IPS-NIHi11 (cell line): ENCODE data around the gene COL9A3.
A peak's percentile ranks its signal among the peaks of the same experiment; 100 is the strongest.

Source experiments
- DNase-seq: peaks from one replicate; pipeline ENCODE4 v3.0.0; 2012; ENCODE audit warnings: mixed read lengths, low spot score

The COL9A3 gene

GRCh38 chr20:62823688-62824475 is 7.0 kb downstream of the COL9A3 start:
- DNase-seq, result peak; percentile 82

DNA sequence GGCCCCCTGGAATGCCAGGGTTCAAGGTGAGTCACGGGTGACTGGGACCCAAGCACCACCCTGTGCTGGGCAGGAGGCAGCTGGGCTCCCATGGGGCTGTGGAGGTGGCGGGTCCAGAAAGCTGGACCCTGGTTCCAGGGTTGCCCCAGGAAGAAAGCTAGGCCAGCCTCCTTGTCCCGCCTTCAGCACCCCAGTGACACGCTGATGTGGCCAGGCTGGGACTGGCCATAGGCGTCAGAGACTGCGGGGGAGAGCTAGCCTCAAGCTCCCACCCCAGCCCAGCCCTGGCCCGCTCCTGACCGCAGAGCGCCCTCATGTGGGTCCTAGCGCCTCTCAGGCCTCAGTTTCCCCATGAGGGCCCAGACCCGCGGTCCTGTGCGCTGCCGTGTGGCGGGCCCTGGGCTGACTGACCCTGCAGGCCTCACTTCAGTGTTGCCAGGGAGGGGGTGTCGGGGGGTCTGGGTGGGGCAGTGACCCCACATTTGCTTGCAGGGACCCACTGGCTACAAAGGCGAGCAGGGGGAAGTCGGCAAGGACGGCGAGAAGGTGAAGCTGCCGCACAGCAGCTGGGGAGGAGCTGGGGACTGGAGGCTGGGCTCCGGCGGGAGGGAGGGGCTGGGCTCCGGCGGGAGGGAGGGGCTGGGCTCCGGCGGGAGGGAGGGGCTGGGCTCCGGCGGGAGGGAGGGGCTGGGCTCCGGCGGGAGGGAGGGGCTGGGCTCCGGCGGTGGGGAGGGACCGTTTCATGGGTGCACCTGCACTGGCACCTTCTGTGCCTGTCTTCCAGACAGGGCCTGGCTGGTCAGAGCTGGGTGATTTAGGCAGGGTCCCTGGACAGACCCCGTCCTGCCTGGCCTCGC is 7.9 kb downstream of the COL9A3 start:
- peak; percentile 85 for DNase-seq

GRCh38 chr20:62825333-62825985 is 8.6 kb downstream of the COL9A3 start:
- no peak for DNase-seq

- DNase-seq, result no peak
Measured at GRCh38 chr20:62825986-62826645, 9.3 kb downstream of the COL9A3 start.

- no peak for DNase-seq
Measured at GRCh38 chr20:62826646-62827310, 9.9 kb downstream of the COL9A3 start.

GRCh38 chr20:62827311-62828038 is 10.6 kb downstream of the COL9A3 start:
- no peak for DNase-seq

DNA sequence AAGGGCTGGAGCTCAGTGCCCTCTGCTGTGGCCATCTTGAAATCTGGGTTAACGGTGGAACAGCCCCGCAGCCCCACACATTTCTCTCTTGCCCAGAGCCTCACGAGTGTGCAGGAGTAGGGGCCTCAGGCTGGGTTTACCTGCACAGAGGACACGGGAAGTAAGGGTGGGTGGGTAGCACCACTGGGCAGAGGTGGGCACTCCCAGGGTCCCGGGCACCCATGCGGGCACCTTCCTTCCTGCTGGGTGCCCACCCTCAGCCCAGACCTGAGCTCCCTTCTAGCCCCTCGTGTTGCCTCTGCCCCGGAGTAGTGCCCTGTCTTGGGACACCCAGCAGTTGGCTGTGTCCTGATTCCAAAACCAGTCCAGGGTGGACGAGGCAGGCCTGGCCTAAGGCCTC is 11.2 kb downstream of the COL9A3 start:
- DNase-seq, result no peak

DNA sequence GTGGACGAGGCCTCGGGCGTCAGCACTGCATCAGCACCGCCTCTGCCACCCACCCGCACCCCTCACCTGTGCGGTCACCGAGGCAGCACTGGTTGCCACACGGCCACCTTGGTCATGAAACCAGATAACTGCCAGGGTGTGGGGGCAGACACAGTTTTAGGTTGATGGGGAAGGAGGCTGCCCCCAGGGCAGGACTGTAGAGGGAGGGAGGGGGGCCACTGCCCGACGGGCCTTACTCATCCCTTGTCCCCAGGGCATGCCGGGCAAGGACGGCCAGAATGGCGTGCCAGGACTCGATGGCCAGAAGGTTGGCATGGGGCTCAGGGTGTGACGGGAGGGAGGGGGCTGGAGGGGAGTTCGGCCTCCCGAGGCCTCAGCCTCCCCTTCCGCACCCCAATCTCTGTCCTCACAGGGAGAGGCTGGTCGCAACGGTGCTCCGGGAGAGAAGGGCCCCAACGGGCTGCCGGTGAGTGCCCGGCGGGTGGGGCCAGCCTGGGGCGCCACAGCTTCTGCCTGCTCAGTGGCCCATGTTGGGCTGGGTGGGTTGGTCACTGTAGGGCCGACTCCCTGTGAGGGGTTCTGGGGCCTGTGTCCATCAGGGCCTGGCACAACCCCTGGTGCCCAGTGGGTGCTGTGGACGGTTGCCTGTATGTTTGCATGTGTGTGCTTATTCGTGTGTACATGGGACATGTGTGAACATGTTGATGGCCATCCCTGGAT is 11.8 kb downstream of the COL9A3 start:
- no peak for DNase-seq

DNA sequence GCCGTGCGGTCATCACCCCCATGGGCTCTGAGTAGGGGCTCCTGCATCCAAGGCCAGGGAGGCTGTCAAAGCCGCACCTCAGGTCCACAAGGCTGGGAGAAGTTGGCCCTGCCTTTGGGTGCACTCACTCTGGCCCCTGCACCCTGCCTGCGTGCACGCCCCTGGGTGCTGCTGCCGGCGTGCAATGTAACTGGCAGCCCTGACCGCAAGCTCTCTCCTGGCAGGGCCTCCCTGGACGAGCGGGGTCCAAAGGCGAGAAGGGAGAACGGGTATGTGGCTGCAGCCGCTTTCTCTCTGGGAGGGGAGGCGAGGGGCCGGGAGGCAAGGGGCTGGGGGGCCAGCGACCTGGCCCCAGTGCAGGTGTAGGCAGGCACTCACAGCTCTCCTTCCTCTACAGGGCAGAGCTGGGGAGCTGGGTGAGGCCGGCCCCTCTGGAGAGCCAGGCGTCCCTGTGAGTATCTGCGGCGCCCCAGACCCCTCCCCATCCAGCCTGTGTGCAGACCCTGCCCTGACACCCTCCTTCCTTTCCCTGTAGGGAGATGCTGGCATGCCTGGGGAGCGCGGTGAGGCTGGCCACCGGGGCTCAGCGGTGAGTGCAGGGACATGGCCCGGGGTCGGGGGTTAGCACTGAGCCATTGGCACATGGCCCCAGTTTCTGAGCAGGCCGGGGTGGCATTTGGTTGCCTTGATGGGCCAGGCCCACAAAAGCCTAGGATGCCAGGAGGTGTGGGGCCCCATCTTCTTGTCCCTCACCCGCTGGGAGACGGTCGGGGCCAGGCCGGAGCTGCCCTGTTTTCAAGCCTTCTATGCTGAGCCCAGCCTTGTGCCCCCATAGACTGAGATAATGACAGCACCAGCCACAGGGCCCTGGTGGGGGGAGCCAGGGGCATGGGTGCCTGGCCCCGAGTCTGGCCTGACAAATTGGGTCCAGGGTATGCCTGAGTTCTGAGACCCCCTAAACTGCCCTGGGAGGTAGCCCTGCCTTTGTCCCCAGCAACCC is 12.7 kb downstream of the COL9A3 start:
- DNase-seq, result no peak

GRCh38 chr20:62830251-62830650 is 13.4 kb downstream of the COL9A3 start:
- no peak for DNase-seq

- no peak for DNase-seq
Measured at GRCh38 chr20:62830821-62831220, 14.0 kb downstream of the COL9A3 start.

DNA sequence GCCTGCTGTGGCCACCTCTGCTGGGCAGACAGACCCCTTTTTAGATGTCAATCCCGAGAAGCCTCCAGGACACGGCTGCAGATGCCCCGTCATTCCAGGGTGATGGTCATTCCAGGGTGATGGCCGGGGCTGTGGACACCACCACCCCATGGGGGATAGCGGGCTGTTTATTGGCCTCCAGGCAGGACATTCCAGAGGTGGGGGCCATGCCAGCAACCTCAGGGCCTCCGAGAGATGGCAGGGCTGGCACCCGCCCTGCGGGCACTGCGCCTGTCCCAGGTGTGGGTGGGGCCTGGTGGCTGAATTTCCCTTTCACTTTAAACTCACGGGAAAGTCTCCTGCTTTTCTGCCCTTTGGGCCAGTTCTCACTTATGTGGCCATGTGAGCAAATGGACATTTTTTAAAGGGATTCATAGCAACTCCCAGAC is 14.5 kb downstream of the COL9A3 start:
- no peak for DNase-seq

DNA sequence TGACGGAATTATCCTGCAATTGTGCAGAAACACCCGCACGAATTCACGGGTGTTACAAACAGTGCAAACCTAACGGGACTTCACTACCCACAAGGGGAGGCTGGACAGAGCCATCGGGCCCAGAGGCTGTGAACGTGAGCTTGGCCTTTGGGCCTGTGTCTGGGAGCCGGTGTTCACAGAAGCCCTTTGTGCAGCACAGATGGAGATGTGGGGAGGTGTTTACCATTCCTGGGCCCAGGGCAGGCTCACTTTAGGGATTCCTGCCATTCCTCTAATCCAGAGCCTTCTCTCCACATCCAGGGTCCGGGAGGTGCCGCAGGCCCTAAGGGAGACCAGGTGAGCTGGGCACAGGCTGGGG is 15.0 kb downstream of the COL9A3 start:
- DNase-seq, result no peak

DNA sequence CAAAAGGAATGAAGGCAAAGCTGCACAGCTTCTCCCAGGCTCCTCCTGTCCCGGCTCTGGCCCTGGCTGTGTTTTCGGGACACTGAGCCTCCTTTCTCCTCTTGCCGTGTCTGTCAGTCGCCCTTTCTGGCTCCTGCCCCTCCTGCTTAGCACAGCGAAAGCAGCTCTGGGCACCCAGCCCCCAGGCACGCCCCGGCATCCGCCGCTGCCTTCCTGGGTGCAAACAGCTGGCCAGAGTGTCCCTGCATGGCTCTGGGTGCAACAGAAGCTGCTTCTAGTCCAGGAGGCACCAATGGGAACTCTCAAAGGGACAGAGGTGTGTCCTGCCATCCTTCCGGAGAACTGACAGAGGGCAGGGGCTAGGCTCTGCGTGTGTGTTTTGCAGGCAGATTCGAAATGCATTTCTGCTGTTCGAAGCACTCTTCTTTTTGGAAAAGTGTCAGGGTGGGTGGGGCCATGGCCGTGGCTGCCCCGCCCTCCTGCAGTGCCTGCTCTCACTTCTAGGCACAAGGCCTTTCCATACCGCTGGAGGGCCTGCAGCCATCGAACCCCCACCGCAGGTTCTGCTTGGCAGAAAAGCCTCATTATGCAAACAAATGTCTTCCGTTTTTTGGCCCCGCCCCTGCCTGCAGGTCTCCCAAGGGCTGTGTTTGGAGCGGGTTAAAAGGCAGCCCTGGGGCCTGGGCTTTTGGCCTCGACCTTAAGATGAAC is 15.5 kb downstream of the COL9A3 start:
- DNase-seq, result no peak

GRCh38 chr20:62832951-62833391 is 16.1 kb downstream of the COL9A3 start:
- DNase-seq, result no peak

GRCh38 chr20:62834967-62835730 is 18.3 kb downstream of the COL9A3 start:
- DNase-seq, result no peak
